Stimulated activated CD8-positive, alpha-beta memory T cell treated with anti-CD3 and anti-CD28 coated beads, Interleukin-15, amount 100 ng/mL, for 24 hours (primary cell): ENCODE measurements around the gene LCP1.
"Not testable (repeated sequence)": the region's sequence is repeated elsewhere in the genome, so short reads cannot be mapped to it uniquely, and the experiment has no call there.

Experiments
- DNase-seq: peaks from one replicate; pipeline ENCODE4 v3.0.0-alpha.2; 2020; ENCODE audit warnings: low read depth

LCP1 gene, protein sequence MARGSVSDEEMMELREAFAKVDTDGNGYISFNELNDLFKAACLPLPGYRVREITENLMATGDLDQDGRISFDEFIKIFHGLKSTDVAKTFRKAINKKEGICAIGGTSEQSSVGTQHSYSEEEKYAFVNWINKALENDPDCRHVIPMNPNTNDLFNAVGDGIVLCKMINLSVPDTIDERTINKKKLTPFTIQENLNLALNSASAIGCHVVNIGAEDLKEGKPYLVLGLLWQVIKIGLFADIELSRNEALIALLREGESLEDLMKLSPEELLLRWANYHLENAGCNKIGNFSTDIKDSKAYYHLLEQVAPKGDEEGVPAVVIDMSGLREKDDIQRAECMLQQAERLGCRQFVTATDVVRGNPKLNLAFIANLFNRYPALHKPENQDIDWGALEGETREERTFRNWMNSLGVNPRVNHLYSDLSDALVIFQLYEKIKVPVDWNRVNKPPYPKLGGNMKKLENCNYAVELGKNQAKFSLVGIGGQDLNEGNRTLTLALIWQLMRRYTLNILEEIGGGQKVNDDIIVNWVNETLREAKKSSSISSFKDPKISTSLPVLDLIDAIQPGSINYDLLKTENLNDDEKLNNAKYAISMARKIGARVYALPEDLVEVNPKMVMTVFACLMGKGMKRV

DNA sequence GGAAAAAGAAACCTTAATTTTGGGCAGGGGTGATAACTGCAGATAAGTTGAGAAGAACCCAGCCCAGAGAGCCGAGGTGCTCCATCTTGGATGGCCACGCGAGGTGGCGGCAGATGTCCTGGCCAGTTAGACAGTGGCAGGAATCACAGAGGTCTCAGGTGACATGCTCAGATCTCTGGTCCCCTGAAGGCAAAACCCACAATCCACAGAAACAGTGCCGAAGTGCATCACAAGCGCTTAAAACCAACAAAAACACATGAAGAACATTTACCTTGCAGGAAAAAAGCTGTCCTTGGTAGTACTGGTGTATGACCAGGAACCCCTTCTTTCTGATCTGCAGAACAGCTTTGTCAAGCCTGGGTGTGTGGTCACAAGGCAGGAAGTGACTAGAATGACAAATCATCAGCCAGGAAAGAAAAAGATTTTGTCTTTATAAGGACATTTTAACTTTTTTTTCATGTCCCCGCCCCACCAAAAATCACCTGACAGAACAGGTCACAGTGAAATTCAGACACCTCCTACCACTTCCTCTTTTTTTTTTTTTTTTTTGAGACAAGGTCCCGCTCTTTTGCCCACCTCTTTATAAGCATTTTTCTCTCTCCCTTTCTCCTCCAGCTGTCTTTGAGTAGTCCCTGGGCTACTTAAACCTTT is at the start of gene LCP1:
Gene LCP1 (minus strand): TSS at position 338 of the 651 bp plus-strand sequence. CDS start 22,515 bp downstream, outside the sequence.
- no peak for DNase-seq

DNA sequence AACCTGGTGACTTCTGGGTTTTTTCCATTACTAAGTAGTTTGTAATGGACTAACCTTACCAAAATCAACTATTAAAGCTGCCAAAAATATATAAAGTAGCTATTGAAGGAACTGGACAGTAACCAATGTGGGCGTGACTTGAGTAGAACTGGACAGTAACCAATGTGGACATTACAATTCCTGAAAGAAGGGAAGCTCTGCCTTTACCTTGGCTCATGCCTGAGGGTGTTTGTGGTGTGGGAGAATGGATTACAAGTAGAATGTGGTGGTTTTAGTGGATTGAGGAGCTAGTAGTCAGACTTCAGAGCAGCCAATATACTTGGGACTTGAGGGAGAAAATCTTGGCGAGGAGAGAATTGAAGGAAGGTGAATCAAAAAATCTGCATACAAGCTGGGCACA is 47.3 kb upstream of the LCP1 start:
- DNase-seq: no peak

GRCh38 chr13:46220234-46220633 is 38.3 kb upstream of the LCP1 start:
- not testable (repeated sequence) for DNase-seq

DNA sequence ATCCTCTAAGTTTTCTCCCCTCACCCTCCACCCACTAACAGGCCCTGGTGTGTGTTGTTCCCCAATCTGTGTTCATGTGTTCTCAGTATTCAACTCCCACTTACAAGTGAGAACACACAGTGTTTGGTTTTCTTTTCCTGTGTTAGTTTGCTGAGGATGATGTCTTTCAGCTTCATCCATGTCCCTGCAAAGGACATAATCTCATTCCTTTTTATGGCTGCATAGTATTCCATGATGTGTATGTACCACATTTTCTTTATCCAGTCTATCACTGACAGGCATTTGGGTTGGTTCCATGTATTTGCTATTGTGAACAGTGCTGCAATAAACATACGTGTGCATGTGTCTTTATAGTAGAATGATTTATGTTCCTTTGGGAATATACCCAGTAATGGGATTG is 32.8 kb upstream of the LCP1 start:
- DNase-seq: not testable (repeated sequence)

GRCh38 chr13:46213242-46213641 is 31.3 kb upstream of the LCP1 start:
- no peak for DNase-seq

GRCh38 chr13:46211483-46212351 is 29.7 kb upstream of the LCP1 start, which contains the start of gene LRRC63:
Gene LRRC63, plus strand, starts transcription at chr13:46211928. Its CDS starts 1,107 bp downstream, at chr13:46213035.
- DNase-seq: peak; percentile 69

DNA sequence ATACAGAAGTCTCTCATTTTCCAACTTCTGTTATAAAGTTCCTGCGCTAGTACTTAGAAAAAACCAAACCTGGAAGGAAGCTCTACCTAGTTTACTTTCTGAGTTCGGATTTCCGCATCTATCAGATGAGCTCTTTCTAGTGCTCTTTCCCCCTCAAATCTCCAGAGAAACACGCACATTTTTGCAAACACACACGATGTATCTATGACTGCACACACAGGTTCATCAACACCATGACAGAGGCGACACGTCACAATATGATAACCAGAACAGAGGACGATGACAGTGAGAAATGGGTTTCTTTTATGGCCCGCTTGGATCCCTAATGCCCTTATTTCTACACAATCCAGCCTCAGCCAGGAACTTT is 29.1 kb upstream of the LCP1 start:
- DNase-seq: no peak

DNA sequence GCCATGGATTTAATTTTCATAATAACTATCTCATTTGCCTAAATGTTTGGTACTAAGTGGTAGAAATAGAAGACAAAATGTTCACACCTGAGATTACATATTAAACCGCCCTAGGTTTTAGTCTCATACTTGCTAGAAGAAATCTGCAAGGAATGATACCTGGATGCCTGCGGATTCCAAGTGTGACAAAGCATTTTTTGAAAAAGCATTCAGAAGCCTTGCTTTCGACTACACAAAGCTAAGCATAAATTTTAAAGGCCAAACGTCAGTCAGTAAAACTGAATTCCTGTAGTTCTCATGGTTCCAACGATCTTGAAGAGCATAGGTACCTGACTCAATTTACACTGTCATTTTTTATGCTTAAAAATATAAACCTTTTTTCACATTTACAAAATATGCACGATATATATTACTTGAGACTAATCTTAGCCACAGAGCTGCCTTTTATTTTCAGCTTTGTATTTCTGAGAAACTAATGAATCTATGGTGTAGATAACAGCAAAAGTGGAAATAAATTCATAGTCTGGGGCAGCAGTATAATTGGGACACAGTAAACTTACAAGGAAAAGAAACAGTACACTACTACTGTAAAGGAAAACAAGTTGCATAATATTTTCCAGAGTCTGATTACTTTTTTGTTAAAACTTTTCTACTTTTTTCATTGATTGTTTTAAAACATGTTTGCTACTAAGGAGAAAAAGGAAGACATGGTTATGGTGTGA is 28.5 kb upstream of the LCP1 start:
- no peak for DNase-seq

DNA sequence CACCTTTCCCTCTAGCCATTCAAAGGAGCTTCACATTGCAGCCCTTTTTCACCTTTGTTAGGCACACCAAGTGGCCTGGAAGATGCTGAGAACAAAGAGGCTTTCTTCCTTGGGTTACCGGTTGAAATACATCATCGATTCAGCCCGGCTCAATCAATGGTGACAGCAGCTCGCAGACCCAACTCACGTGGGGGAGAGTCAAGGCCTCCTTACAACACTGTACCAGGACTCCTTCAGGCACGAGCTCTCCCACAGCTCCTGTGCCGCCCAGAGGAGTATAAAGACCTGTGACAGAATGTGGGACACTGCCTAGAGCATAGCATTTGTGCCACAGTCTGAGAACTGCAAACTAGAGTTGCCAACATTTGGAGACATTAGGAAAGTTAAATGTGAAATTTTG is 25.9 kb upstream of the LCP1 start:
- DNase-seq: no peak

- DNase-seq: no peak
These were observed 24.2 kb upstream of the LCP1 start for GRCh38 chr13:46206143-46206542.

DNA sequence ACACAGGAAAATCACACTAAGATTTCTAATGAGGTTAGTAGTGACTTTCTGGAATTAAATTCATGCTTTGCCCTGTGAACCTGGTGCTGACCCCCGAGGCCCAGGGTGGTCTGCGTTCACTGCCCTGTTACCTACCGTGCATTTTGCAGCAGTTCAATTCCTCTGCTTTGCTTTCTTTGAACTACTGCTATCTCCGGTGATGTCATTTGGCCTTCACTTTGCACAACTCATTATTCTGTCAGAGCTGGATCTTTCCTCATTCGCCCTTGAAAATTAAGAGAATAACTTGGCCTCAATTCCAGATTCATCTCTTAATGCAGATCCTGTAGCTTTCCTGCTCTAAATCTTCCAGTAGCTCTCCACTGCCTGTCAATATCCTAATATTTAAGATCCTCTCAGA is 21.0 kb upstream of the LCP1 start:
- no peak for DNase-seq

GRCh38 chr13:46202188-46202795 is 20.3 kb upstream of the LCP1 start:
- no peak for DNase-seq

DNA sequence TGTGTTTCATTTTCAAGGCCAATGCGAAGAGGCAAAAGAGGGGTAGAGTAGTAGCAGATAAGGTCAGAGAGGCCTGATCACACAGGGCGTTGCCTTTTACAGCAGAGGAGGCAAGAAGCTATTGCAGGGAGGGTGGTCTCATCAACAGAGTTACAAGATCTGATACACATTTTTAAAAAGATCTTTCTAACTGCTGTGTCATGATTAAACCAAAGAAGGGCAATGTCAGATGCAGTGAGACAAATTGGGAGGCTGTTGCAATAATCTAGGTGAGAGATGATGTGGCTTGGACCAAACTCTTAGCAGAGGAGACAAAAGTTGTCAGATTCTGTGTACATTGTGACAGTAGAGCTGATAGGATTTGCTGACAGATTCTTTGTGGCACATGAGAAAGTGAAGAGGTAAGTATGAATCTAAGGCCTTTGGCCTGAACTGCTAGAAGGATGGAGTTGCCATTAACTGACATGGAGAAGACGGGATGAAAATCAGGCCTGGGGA is 16.8 kb upstream of the LCP1 start:
- no peak for DNase-seq

DNA sequence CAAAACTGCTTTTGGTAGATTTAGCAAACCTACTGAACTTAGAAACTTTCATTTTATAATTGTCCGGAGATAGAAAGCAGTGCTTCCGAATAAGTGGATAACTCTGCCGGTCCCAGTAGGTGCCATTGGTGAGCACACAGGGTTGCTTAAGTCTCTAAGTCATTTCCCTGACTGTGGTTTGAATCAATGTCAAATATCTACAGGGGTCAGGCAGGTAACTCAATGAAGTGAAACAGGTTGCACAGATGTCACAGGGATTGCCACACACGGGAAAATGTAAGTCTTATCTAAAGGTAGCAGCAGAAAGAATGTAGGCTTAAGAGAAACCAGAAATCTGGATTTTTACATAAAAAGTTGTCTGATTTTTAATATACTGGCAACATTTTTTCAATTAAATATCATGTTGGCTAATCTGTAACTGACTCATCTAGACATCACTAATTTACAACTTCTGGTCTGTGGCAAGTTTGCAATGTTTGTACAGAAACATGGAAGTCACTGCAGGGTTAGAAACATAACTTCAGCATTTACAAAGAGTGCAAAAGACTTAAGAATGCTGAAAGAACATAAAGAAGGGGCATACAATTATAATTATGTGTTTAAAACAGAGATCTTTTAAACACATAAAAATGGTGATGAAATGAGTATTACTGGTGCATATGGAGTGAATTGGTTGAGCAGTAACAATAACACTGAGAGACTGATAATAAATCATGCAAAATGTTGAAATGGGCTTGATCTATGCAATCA is 15.5 kb upstream of the LCP1 start:
- no peak for DNase-seq

DNA sequence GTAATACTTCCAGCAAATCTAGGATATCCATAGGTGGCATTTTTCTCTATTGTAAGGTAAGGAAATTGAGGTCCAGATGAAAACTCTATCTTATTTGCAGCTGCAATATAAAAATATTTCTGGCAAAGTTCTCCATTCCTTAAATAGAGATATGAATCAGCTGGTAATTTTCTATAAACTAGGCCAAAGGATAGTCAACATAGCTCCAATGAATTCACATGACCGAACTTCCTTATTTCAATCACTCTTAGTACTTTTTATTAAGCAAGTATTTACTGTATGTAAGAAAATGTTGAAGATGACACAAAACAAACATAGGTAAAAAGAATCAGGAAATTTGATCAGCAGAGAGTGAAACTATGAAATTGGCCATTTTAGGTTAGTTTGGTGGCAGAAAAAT is 13.0 kb upstream of the LCP1 start:
- DNase-seq: no peak

DNA sequence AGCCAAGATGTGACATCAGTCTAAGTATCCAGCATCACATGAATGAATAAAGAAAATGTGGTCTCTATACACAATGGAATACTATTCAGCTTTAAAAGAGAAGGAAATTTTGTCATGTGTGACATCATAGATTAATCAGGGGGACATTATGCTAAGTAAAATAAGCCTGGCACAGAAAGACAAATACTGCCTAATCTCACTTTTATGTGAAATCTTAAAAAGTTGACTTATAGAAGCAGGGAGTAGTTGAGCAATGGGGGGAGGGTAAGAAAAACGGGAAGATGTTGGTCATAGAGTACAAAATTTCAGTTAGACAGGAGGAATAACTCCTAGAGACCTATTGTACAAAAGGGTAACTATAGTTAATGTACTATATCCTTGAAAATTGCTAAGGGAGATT is 10.4 kb upstream of the LCP1 start:
- no peak for DNase-seq

- DNase-seq: no peak
These were observed 3.7 kb upstream of the LCP1 start for GRCh38 chr13:46185634-46186033.

- DNase-seq: peak; percentile 37
These were observed 2.3 kb upstream of the LCP1 start for GRCh38 chr13:46184277-46184699.

DNA sequence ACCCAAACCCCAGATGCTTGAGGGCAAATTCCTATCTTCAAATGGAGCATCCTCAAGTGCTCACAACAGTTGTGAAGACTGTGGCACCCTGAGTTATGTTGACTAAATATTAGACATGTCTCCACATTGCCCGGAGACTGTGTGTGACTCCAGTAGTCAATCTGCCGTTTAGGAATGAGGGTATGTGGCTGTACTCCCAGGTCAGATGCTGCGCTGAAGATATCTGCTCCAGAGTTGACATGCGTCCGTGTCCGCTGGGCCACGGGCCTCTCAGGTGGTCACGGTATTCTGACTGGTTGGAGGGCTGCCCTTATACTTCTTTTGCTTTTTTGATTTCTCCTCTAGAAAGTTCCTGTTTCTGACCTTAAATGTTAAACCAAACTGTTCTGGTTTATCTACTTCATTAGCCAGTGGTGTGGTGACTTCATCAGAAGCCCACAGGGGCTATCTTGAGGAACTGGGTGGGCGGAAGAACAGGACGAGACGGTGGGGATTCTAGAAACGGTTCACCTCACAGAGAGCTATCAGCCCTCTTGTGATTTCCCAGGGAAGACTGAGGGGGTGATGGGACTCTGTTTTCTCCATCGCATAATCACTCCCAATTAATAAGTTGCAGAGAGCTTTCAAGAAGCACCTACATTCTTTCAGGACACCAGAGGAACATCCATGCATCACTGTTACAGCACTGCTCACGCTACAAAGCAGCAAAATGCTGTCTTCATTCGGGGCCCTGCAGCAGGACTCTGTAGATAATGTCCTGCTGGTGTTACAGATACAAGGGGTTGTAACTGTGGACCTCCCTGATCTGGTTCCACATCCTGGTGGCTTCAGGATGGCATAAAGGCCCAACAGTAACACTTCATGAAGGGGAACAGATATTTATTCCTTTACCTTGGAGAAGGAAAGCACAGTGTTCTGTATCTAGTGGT is 1.3 kb upstream of the LCP1 start:
- no peak for DNase-seq
